HCT116 (cell line): ENCODE measurements around the gene METTL25B. TPM values are rescaled to one million over a fixed set of nuclear protein-coding genes. Genes with fewer than 3 reads are reported as not detected.

Experiments used
- ATAC-seq: fragments of 200-7000 bp; cut with Tn5 transposase; 2 replicates; pipeline ENCODE4 v1.9.1; 2020; ENCODE audit warnings: mild to moderate bottlenecking, moderate library complexity
- BruUV-seq: library from RNA; stranded (reverse); fragments of 400-500 nt; replicated peaks from 2 replicates; lab custom pipeline; 2021; lab: Mats Ljungman, UMichigan
- CTCF ChIA-PET: fragments of 300-600 bp; sonication (Branson Sonifier 250); formaldehyde crosslinking; loops from one replicate; lab custom pipeline; 2021; ENCODE audit warnings: antibody characterized with exemption; lab: Charles Lee
- POLR2A ChIA-PET: fragments of 300-600, 350-600 bp; sonication (Branson Sonifier 250); formaldehyde crosslinking; loops from one replicate; lab custom pipeline; 2021; ENCODE audit warnings: antibody characterized with exemption; lab: Charles Lee
- RAD21 ChIA-PET, 2 experiments: fragments of 300-600 bp; sonication (Branson Sonifier 250); formaldehyde crosslinking; loops; one replicate each; lab custom pipeline; 2023; ENCODE audit warnings: low total read pairs in 2 of 2; ENCODE audit not compliant: uncharacterized antibody in 2 of 2, unreplicated experiment in 2 of 2, low non-redundant PET in 1 of 2; lab: Charles Lee
- DNase-seq: peaks from one replicate; pipeline ENCODE4 v3.0.0-alpha.2; 2010; ENCODE audit warnings: low read depth, low spot score
- H2AFZ ChIP-seq: fragments of 200-600 bp; shearing (Covaris generic), sonication (generic); 2 replicates; pipeline ENCODE4 v1.6.1; 2017; ENCODE audit warnings: low read depth, mixed run types, mixed read lengths, antibody characterized with exemption, low read length; ENCODE audit not compliant: poor library complexity, severe bottlenecking
- H3K27ac ChIP-seq: 2 replicates; pipeline ENCODE4 v1.5.1; 2012; ENCODE audit warnings: low read depth, low read length
- H3K27me3 ChIP-seq: fragments of 200-600 bp; sonication (generic); 2 replicates; pipeline ENCODE4 v1.6.1; 2016; ENCODE audit warnings: mixed run types, low read length, mixed read lengths; ENCODE audit not compliant: insufficient read depth
- H3K36me3 ChIP-seq, 2 experiments: fragments of 200-500 bp in 1 of 2; fragments of 200-600 bp in 1 of 2; sonication (Bioruptor generic) in 1 of 2; sonication (generic) in 1 of 2; 2 replicates each; pipeline versions ENCODE4 v1.5.1 to v1.6.1; 2014 to 2016; ENCODE audit warnings: low read length in 2 of 2, inconsistent platforms in 1 of 2, mixed read lengths in 1 of 2, mixed run types in 1 of 2; ENCODE audit not compliant: insufficient read depth in 2 of 2, control insufficient read depth in 1 of 2
- H3K4me1 ChIP-seq, 2 experiments: fragments of 200-600 bp in 1 of 2; sonication (generic) in 1 of 2; 2 replicates each; pipeline versions ENCODE4 v1.5.1 to v1.6.1; 2012 to 2017; ENCODE audit warnings: low read length in 2 of 2, inconsistent platforms in 1 of 2, mild to moderate bottlenecking in 1 of 2, mixed read lengths in 1 of 2, mixed run types in 1 of 2, moderate library complexity in 1 of 2; ENCODE audit not compliant: insufficient read depth in 2 of 2, control insufficient read depth in 1 of 2
- H3K4me2 ChIP-seq: fragments of 200-600 bp; sonication (generic); 2 replicates; pipeline ENCODE4 v1.6.1; 2017; ENCODE audit warnings: mixed run types, low read length, mixed read lengths
- H3K4me3 ChIP-seq, 2 experiments: fragments of 200-600 bp in 1 of 2; sonication (generic) in 1 of 2; replicated peaks in 1 of 2; 2 replicates each; pipeline ENCODE4 v1.5.1; 2011 to 2016; ENCODE audit warnings: low read length in 2 of 2, control low read depth in 1 of 2, low read depth in 1 of 2, mild to moderate bottlenecking in 1 of 2, mixed read lengths in 1 of 2, mixed run types in 1 of 2
- H3K79me2 ChIP-seq: fragments of 200-600 bp; sonication (generic); 2 replicates; pipeline ENCODE4 v1.6.1; 2017; ENCODE audit warnings: mild to moderate bottlenecking, mixed run types, low read length, moderate library complexity, mixed read lengths; ENCODE audit not compliant: insufficient read depth
- H3K9ac ChIP-seq: fragments of 200-600 bp; sonication (generic); 2 replicates; pipeline ENCODE4 v1.6.1; 2016; ENCODE audit warnings: low read length, mixed read lengths
- H3K9me2 ChIP-seq: fragments of 200-600 bp; sonication (generic), shearing (Covaris generic); 2 replicates; pipeline ENCODE4 v1.6.1; 2017; ENCODE audit warnings: mixed run types, mild to moderate bottlenecking, moderate library complexity; ENCODE audit not compliant: insufficient read depth
- H3K9me3 ChIP-seq, 2 experiments: fragments of 200-500 bp in 1 of 2; fragments of 200-600 bp in 1 of 2; sonication (Bioruptor generic) in 1 of 2; sonication (generic) in 1 of 2; 2 replicates each; pipeline ENCODE4 v1.6.1; 2014 to 2017; ENCODE audit warnings: low read length in 2 of 2, mixed read lengths in 2 of 2, inconsistent platforms in 1 of 2, low read depth in 1 of 2, mild to moderate bottlenecking in 1 of 2, mixed run types in 1 of 2, moderate library complexity in 1 of 2; ENCODE audit not compliant: control insufficient read depth in 1 of 2, insufficient read depth in 1 of 2
- H4K20me1 ChIP-seq: fragments of 200-600 bp; sonication (generic), shearing (Covaris generic); 2 replicates; pipeline ENCODE4 v1.6.1; 2017; ENCODE audit warnings: mixed run types, mild to moderate bottlenecking, moderate library complexity; ENCODE audit not compliant: insufficient read depth
- CBX3 ChIP-seq: IDR thresholded peaks from 2 replicates; pipeline ENCODE4 v1.6.1; 2012; ENCODE audit warnings: low read depth
- CTCF ChIP-seq, 3 experiments: fragments of 200-600 bp in 1 of 3; sonication (generic) in 1 of 3; IDR thresholded peaks in 2 of 3; conservative IDR thresholded peaks in 1 of 3; 2 replicates each; pipeline ENCODE4 v1.5.1; 2012 to 2017; ENCODE audit warnings: low read depth in 2 of 3, low read length in 2 of 3, antibody characterized with exemption in 1 of 3, borderline replicate concordance in 1 of 3, control low read depth in 1 of 3, mild to moderate bottlenecking in 1 of 3, mixed read lengths in 1 of 3, mixed run types in 1 of 3, moderate library complexity in 1 of 3; ENCODE audit not compliant: insufficient read depth in 1 of 3
- EGR1 ChIP-seq: IDR thresholded peaks from 2 replicates; pipeline ENCODE4 v1.6.1; 2012; ENCODE audit warnings: low read depth
- ELF1 ChIP-seq: IDR thresholded peaks from 2 replicates; pipeline ENCODE4 v1.6.1; 2012; ENCODE audit warnings: low read depth, borderline replicate concordance
- EZH2 ChIP-seq: fragments of 200-600 bp; sonication (generic); IDR thresholded peaks from 2 replicates; pipeline ENCODE4 v1.6.1; 2017; ENCODE audit warnings: antibody characterized with exemption, mixed run types
- EZH2phosphoT487 ChIP-seq: fragments of 200-600 bp; IDR thresholded peaks from 2 replicates; pipeline ENCODE4 v1.6.1; 2018; ENCODE audit warnings: antibody characterized with exemption, borderline replicate concordance
- FOSL1 ChIP-seq: IDR thresholded peaks from 2 replicates; pipeline ENCODE4 v1.6.1; 2012; ENCODE audit warnings: low read depth
- POLR2A ChIP-seq: IDR thresholded peaks from 2 replicates; pipeline ENCODE4 v1.7.0; 2011; ENCODE audit warnings: borderline replicate concordance; ENCODE audit not compliant: insufficient read depth, insufficient read length; ENCODE audit errors: extremely low read depth
- RAD21 ChIP-seq: IDR thresholded peaks from 2 replicates; pipeline ENCODE4 v1.6.1; 2012; ENCODE audit warnings: low read depth, mild to moderate bottlenecking
- SIN3A ChIP-seq: IDR thresholded peaks from 2 replicates; pipeline ENCODE4 v1.6.1; 2012; ENCODE audit warnings: low read depth
- SP1 ChIP-seq: IDR thresholded peaks from 2 replicates; pipeline ENCODE4 v1.6.1; 2012; ENCODE audit warnings: low read depth
- SRF ChIP-seq: IDR thresholded peaks from 2 replicates; pipeline ENCODE4 v1.6.1; 2012; ENCODE audit warnings: low read depth
- YY1 ChIP-seq: IDR thresholded peaks from 2 replicates; pipeline ENCODE4 v1.6.1; 2011; ENCODE audit warnings: low read length, low read depth, moderate library complexity, mild to moderate bottlenecking; ENCODE audit not compliant: insufficient replicate concordance; ENCODE audit errors: extremely low read depth
- ZBTB33 ChIP-seq: IDR thresholded peaks from 2 replicates; pipeline ENCODE4 v1.6.1; 2011; ENCODE audit warnings: mild to moderate bottlenecking, low read length, moderate library complexity; ENCODE audit not compliant: insufficient replicate concordance; ENCODE audit errors: extremely low read depth
- ZFX ChIP-seq: fragments of 450-650 bp; IDR thresholded peaks from 2 replicates; pipeline ENCODE4 v1.6.1; 2017
- intact Hi-C: fragments of 100-400 bp; cut with micrococcal nuclease; formaldehyde crosslinking; loops from 2 replicates; pipeline ENCODE4 v1.10.0; 2022
- total RNA-seq: library from RNA; stranded (reverse); gene quantifications from one replicate; pipeline ENCODE4 v1.2.1, GENCODE V29; 2021; ENCODE audit not compliant: unreplicated experiment
- TF ChIP-seq, protein P1 (sequence below): IDR thresholded peaks from 2 replicates; pipeline ENCODE4 v1.6.1; 2012

Gene METTL25B
- total RNA-seq, 1 experiment from 2014 or later: 36.5 TPM

DNA sequence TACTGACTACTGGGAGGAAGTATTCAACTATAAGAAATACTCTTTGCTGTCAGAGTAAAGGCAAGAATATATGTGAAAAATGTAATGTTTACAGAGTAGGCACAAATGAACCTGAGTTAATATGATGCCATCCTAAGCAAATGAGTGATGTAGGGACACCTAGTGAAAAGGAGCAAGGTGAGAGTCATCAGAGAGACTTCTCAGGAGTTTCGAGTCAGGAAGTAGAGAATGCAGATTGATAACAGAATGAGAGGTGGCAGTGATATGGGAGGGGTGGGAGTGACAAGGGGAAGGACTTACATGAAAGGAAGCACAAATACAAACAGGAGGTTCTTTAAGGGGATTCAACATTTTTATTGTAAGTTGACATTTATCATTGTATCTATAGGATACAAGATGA is 49.3 kb downstream of the METTL25B start:
- no peaks in the 10 kb centered on the region for H3K9me2 ChIP-seq
- no peak overlapping the region for H3K27ac ChIP-seq
- no peak overlapping the region for H3K4me2 ChIP-seq
- RAD21 ChIA-PET: no interaction called here
- BruUV-seq: no TSS peak
- peaks cover 0 to 7% of the 10 kb centered on the region in 2 experiments; a peak in 1 of 4 replicates for H3K4me1 ChIP-seq
- no peak for TF ChIP-seq EZH2
- no peak for TF ChIP-seq SP1
- TF ChIP-seq EZH2phosphoT487: no peak
- no peak for TF ChIP-seq ZFX
- TF ChIP-seq, protein P1, sequence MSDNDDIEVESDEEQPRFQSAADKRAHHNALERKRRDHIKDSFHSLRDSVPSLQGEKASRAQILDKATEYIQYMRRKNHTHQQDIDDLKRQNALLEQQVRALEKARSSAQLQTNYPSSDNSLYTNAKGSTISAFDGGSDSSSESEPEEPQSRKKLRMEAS: no peak
- no peak for TF ChIP-seq SIN3A
- no peak for TF ChIP-seq CTCF (IDR thresholded peaks at IDR 0.05 in 2 of 3, conservative IDR thresholded peaks at IDR 0.05 in 1 of 3; ENCODE audit: borderline replicate concordance in 1 of 3, insufficient read depth in 1 of 3, low read depth in 2 of 3, low read length in 2 of 3)
- no peak for TF ChIP-seq SRF
- TF ChIP-seq FOSL1: no peak
- TF ChIP-seq YY1: no peak
- no peak for TF ChIP-seq ZBTB33
- TF ChIP-seq CBX3: no peak
- TF ChIP-seq RAD21: no peak
- no peak for TF ChIP-seq EGR1
- TF ChIP-seq POLR2A: no peak
- TF ChIP-seq ELF1: no peak
- H3K9me3 ChIP-seq: no peaks in the 10 kb centered on the region
- intact Hi-C loops: no loop called here
- H2AFZ ChIP-seq: no peak overlapping the region
- no peak overlapping the region for H3K4me3 ChIP-seq
- POLR2A ChIA-PET: interaction anchor here (1.1 kb wide), 1 partner anchor 11 kb away, joined by 3 read pairs; the partner anchor contains the start of gene PRCC
- H4K20me1 ChIP-seq: no peaks in the 10 kb centered on the region
- peaks cover 7 to 11% of the 10 kb centered on the region in 2 experiments; a peak in 2 of 4 replicates for H3K36me3 ChIP-seq
- H3K79me2 ChIP-seq: peaks cover 95% of the 10 kb centered on the region
- CTCF ChIA-PET: interaction anchor here (1.2 kb wide), 1 partner anchor 51 kb away, joined by 3 read pairs; no protein-coding TSS in a partner anchor
- no peak overlapping the region for H3K9ac ChIP-seq
- DNase-seq (no peak), ATAC-seq (no peak)
- H3K27me3 ChIP-seq: no peaks in the 10 kb centered on the region
